HG02981 (cell line): Measurements from ENCODE around the gene LDLR.
"Not testable (repeated sequence)": the region's sequence is repeated elsewhere in the genome, so short reads cannot be mapped to it uniquely, and the experiment has no call there.

Experiments
- ATAC-seq: cut with Tn5 transposase; IDR thresholded peaks from one replicate; pipeline ENCODE4 v1.9.1; 2021; ENCODE audit warnings: mild to moderate bottlenecking, moderate library complexity; ENCODE audit not compliant: unreplicated experiment

Gene LDLR

GRCh38 chr19:11169896-11170678 is 80.8 kb downstream of the LDLR start:
- no peak for ATAC-seq

- ATAC-seq, result no peak
Measured at GRCh38 chr19:11171144-11171543, 81.9 kb downstream of the LDLR start.

DNA sequence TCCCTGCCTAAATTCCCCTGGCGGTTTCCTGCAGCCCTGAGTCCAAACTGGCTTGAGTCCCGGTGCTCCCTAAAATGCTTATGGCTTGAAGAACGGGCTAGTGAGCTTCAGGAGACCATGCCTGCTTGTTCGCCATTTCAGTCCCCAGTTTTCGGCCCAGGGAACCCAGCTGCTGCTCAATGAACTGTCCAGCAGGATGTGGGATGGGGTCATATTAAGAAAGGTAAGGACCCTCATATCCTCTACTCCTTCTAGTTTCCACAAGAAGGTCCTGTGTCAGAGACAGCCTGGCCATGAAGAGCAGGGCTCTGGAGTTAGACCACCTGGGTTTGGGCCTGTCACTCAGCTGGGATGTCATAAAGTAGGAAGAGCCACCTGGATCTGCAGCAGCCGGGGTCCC is 83.3 kb downstream of the LDLR start:
- no peak for ATAC-seq

DNA sequence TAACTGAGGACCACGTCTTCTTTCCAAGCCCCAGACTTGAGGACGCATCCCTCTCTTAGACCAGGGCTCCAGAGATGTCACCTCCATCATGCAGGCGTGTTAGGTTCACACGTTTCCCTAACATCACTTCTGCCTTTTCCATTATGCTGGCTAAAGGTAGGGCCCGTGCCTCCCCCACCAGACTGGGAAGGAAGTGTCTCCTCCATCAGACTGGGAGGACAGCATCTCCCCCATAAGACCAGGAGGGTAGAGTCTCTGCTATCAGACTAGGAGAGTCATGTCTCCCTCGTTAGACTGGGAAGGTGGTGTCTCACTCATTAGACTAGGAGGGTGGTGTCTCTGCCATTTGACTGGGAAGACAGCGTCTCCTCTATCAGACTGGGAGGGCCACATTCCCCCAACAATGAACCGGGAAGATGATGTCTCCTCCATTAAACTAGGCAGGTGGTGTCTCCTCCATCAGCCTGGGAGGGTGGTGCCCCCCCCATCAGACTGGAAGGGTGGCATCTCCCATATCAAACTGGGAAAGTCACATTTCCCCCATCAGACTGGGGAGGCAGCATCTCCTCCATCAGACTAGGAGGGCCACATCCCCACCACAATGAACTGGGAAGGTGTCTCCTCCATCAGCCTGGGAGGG is 84.4 kb downstream of the LDLR start:
- ATAC-seq, result no peak

DNA sequence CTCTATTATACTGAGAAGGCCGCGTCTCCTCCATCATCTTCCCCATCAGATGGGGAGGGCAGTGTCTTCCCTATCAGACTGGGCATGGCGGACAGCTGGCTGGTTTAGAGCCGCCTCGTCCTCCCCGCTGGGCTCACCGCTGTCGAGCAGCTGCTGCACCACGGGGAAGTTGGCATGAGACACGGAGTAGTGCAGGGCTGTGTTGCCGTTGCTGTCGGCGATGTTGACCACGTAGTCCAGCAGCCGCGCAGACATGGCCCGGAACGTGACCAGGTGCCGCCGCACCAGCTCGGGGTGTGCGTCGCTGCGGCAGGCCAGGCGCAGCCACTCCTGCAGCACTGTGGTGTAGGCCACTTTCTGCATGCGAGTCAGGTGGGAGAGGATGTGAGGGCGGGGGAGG is 85.1 kb downstream of the LDLR start:
- no peak for ATAC-seq

GRCh38 chr19:11175920-11176319 is 86.7 kb downstream of the LDLR start:
- no peak for ATAC-seq

- ATAC-seq, result no peak
Measured at GRCh38 chr19:11176466-11177193, 87.4 kb downstream of the LDLR start.

- ATAC-seq, result no peak
Measured at GRCh38 chr19:11177592-11177991, 88.3 kb downstream of the LDLR start.

- not testable (repeated sequence) for ATAC-seq
Measured at GRCh38 chr19:11179145-11179465, 89.8 kb downstream of the LDLR start.

- ATAC-seq, result no peak
Measured at GRCh38 chr19:11179716-11180297, 90.5 kb downstream of the LDLR start.

- ATAC-seq, result no peak
Measured at GRCh38 chr19:11180346-11180745, 91.1 kb downstream of the LDLR start.

DNA sequence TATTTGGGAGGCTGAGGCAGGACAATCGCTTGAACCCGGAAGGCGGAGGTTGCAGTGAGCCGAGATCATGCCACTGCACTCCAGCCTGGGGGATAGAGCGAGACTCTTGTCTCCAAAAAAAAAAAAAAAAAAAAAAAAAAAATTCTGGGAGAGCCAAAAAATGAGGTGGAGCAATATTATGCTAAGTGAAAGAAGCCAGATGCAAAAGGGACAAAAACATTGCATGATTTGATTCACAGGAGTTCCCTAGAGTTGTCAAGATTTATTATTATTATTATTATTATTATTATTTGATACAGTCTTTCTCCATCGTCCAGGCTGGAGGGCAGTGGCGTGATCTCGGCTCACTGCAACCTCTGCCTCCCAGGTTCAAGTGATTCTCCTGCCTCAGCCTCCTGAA is 91.7 kb downstream of the LDLR start:
- ATAC-seq, result not testable (repeated sequence)

GRCh38 chr19:11181488-11181887 is 92.2 kb downstream of the LDLR start:
- no peak for ATAC-seq
